ENCODE data around the gene ENOX1. TPM values are rescaled to one million over a fixed set of nuclear protein-coding genes. Genes with fewer than 3 reads are reported as not detected.

The ENOX1 gene
- total RNA-seq, 1 donor = 7.4 TPM

- TF ChIP-seq, protein P1, sequence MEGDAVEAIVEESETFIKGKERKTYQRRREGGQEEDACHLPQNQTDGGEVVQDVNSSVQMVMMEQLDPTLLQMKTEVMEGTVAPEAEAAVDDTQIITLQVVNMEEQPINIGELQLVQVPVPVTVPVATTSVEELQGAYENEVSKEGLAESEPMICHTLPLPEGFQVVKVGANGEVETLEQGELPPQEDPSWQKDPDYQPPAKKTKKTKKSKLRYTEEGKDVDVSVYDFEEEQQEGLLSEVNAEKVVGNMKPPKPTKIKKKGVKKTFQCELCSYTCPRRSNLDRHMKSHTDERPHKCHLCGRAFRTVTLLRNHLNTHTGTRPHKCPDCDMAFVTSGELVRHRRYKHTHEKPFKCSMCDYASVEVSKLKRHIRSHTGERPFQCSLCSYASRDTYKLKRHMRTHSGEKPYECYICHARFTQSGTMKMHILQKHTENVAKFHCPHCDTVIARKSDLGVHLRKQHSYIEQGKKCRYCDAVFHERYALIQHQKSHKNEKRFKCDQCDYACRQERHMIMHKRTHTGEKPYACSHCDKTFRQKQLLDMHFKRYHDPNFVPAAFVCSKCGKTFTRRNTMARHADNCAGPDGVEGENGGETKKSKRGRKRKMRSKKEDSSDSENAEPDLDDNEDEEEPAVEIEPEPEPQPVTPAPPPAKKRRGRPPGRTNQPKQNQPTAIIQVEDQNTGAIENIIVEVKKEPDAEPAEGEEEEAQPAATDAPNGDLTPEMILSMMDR (IDR thresholded peaks at IDR 0.05; ENCODE audit: insufficient read depth, low read length) = no peak
Observed at GRCh38 chr13:43494206-43494605, 292.6 kb downstream of the ENOX1 start.

DNA sequence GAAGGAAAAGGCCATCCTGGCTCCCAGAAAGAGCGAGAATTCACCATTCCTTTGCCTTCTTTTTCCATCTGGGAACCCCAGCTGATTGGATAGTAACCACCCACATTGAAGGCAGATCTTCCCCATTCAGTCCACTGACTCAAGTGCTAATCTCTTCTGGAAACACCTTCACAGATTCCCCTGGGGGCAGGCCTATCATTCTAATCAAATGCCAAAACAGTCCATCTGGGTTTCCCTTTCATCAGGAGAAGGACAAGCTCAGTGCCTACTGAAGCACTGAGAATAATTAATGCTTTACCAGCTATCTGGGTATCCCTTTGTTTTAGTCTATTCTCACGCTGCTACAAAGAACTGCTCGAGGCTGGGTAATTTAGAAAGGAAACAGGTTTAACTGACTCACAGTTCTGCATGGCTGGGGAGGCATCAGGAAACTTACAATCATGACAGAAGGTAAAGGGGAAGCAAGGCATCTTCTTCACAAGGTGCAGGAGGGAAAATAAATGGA is 293.2 kb downstream of the ENOX1 start:
- TF ChIP-seq, protein P1 (IDR thresholded peaks at IDR 0.05; ENCODE audit: insufficient read depth, low read length) = no peak
- no peak for DNase-seq (ENCODE audit: low read depth)
- no peak overlapping the region for H3K4me3 ChIP-seq (ENCODE audit: low read depth, low read length)

More at GRCh38 chr13:43494206-43494605, 292.6 kb downstream of the ENOX1 start:
- no peak for DNase-seq (ENCODE audit: low read depth)
- H3K4me3 ChIP-seq (ENCODE audit: low read depth, low read length) = no peak overlapping the region

DNA sequence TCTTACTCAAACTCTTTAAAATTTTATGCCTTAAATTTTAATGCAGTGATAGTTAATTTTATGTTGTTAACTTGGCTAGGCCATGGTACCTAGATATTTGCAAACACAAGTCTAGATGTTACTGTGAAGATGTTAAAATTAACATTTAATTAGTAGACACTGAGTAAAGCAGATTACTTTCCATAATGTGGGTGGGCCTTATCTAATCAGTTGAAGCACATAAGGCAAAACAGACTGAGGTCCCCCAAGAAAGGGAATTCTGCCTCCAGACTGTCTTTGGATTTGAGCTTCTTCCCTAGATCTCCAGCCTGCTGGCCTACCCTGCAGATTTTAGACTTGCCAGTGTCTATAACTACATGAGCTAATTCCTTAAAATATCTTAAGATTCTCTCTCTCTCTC is 294.0 kb downstream of the ENOX1 start:
- no peak overlapping the region for H3K4me3 ChIP-seq (ENCODE audit: low read depth, low read length)
- TF ChIP-seq, protein P1 (IDR thresholded peaks at IDR 0.05; ENCODE audit: insufficient read depth, low read length) = no peak

DNA sequence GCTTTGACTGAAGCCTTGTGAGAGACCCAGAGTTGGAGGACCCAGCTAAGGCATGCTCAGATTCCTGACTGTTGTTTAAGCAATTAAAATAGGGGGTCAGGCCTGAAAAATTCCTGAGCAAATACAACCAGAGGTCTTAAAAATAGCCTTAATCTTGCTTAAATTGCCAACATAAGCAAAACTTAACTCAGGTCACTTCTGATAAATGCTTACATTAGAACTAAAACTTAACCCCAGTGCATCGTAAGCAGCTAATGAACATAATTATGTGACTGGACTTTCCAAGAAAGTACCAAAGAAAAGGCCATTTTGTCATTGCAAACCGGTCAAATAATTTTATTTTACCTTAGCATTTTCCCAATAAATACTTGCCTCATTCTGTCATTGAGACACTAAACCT is 294.5 kb downstream of the ENOX1 start:
- H3K4me3 ChIP-seq (ENCODE audit: low read depth, low read length) = no peak overlapping the region
- DNase-seq (ENCODE audit: low read depth) = no peak
- TF ChIP-seq, protein P1 (IDR thresholded peaks at IDR 0.05; ENCODE audit: insufficient read depth, low read length) = no peak

More for the DNA sequence above, 294.0 kb downstream of the ENOX1 start:
- DNase-seq (ENCODE audit: low read depth) = no peak

GRCh38 chr13:43489233-43489632 is 297.5 kb downstream of the ENOX1 start:
- H3K4me3 ChIP-seq (ENCODE audit: low read depth, low read length) = no peak overlapping the region
- TF ChIP-seq, protein P1 (IDR thresholded peaks at IDR 0.05; ENCODE audit: insufficient read depth, low read length) = no peak
- no peak for DNase-seq (ENCODE audit: low read depth)

DNA sequence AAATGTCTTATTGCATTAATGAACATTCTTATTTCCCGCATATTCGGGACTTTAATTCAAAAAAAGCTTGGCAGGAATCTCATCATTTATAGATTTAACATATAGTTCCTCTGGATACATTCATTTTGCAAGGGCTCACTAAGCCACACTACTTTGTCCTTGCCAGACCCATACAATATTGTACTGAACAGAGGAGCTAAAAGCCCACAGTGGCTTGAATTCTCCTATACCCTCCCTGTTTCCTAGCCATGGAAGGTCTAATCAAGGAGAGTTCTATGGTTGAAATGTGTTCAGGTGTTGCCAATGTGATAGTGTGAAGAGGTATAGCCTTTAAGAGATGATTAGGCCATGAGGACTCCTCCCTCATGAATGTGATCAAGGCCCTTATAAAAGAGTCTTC is 298.9 kb downstream of the ENOX1 start:
- DNase-seq (ENCODE audit: low read depth) = no peak
- TF ChIP-seq, protein P1 (IDR thresholded peaks at IDR 0.05; ENCODE audit: insufficient read depth, low read length) = no peak
- no peak overlapping the region for H3K4me3 ChIP-seq (ENCODE audit: low read depth, low read length)

GRCh38 chr13:43487461-43487860 is 299.3 kb downstream of the ENOX1 start:
- no peak overlapping the region for H3K4me3 ChIP-seq (ENCODE audit: low read depth, low read length)
- DNase-seq (ENCODE audit: low read depth) = no peak
- TF ChIP-seq, protein P1 (IDR thresholded peaks at IDR 0.05; ENCODE audit: insufficient read depth, low read length) = no peak
